Keratinocyte (primary cell): ENCODE results near the gene SCRN1. TPM values are rescaled to one million over a fixed set of nuclear protein-coding genes. Genes with fewer than 3 reads are reported as not detected.

ENCODE experiments used
- DNase-seq: peaks from one replicate; pipeline ENCODE4 v3.0.0-alpha.2; 2011; ENCODE audit warnings: low read depth, missing footprints, low spot score
- FAIRE-seq: peaks from 2 replicates; lab custom pipeline; 2011; peaks lifted over from hg19 to GRCh38; lab: Jason Lieb, UNC
- H2AFZ ChIP-seq: 2 replicates; pipeline ENCODE4 v1.6.0; 2012; ENCODE audit warnings: low read length, control low read depth, inconsistent platforms; ENCODE audit not compliant: control insufficient read depth
- H3K27ac ChIP-seq: 2 replicates; pipeline ENCODE4 v1.5.1; 2011; ENCODE audit warnings: low read length; ENCODE audit not compliant: control insufficient read depth, insufficient read depth
- H3K27me3 ChIP-seq: 3 replicates; pipeline ENCODE4 v1.6.0; 2011; ENCODE audit warnings: low read length; ENCODE audit not compliant: control insufficient read depth, insufficient read depth; ENCODE audit errors: extremely low read depth
- H3K36me3 ChIP-seq, 2 experiments: 2 replicates in 1 of 2; 3 replicates in 1 of 2; pipeline ENCODE4 v1.5.1; 2011; ENCODE audit warnings: low read length in 2 of 2, mild to moderate bottlenecking in 1 of 2; ENCODE audit not compliant: control insufficient read depth in 2 of 2, insufficient read depth in 2 of 2; ENCODE audit errors: extremely low read depth in 1 of 2
- H3K4me1 ChIP-seq: 3 replicates; pipeline ENCODE4 v1.5.1; 2011; ENCODE audit warnings: low read length; ENCODE audit not compliant: control insufficient read depth, insufficient read depth; ENCODE audit errors: extremely low read depth
- H3K4me2 ChIP-seq: 3 replicates; pipeline ENCODE4 v1.6.0; 2011; ENCODE audit warnings: low read depth, low read length; ENCODE audit not compliant: control insufficient read depth, insufficient read depth; ENCODE audit errors: extremely low read depth
- H3K4me3 ChIP-seq, 3 experiments: fragments of 200-600 bp in 1 of 3; sonication (generic) in 1 of 3; 2 replicates in 2 of 3; 3 replicates in 1 of 3; pipeline ENCODE4 v1.5.1; 2011 to 2016; ENCODE audit warnings: low read length in 3 of 3, mild to moderate bottlenecking in 3 of 3, control low read depth in 2 of 3, inconsistent platforms in 1 of 3, low read depth in 1 of 3, mixed read lengths in 1 of 3, mixed run types in 1 of 3, moderate library complexity in 1 of 3; ENCODE audit not compliant: control insufficient read depth in 2 of 3, insufficient read depth in 2 of 3; ENCODE audit errors: extremely low read depth in 1 of 3
- H3K79me2 ChIP-seq: 2 replicates; pipeline ENCODE4 v1.6.0; 2012; ENCODE audit warnings: low read length; ENCODE audit not compliant: control insufficient read depth, insufficient read depth
- H3K9ac ChIP-seq: 3 replicates; pipeline ENCODE4 v1.6.0; 2011; ENCODE audit warnings: low read length; ENCODE audit not compliant: control insufficient read depth, insufficient read depth; ENCODE audit errors: extremely low read depth
- H3K9me1 ChIP-seq: 3 replicates; pipeline ENCODE4 v1.6.0; 2011; ENCODE audit warnings: low read length; ENCODE audit not compliant: control insufficient read depth, insufficient read depth; ENCODE audit errors: extremely low read depth
- H3K9me3 ChIP-seq: 2 replicates; pipeline ENCODE4 v1.5.1; 2012; ENCODE audit warnings: low read depth, low read length; ENCODE audit not compliant: control insufficient read depth
- H4K20me1 ChIP-seq: 3 replicates; pipeline ENCODE4 v1.6.0; 2011; ENCODE audit warnings: low read length; ENCODE audit not compliant: control insufficient read depth, insufficient read depth; ENCODE audit errors: extremely low read depth
- CTCF ChIP-seq, 3 experiments: IDR thresholded peaks in 1 of 3; conservative IDR thresholded peaks in 1 of 3; optimal IDR thresholded peaks in 1 of 3; 2 replicates in 2 of 3; 3 replicates in 1 of 3; pipeline versions ENCODE3 to v1.5.1; 2011; ENCODE audit warnings: low read length in 3 of 3, mild to moderate bottlenecking in 3 of 3, moderate library complexity in 2 of 3, control low read depth in 1 of 3, inconsistent platforms in 1 of 3; ENCODE audit not compliant: insufficient read depth in 2 of 3; ENCODE audit errors: extremely low read depth in 1 of 3
- EZH2 ChIP-seq: IDR thresholded peaks from one replicate; pipeline ENCODE4 v1.6.1; 2012; ENCODE audit warnings: inconsistent platforms, mild to moderate bottlenecking, low read length, moderate library complexity
- dilution Hi-C: fragments of 300-500 bp; cut with MboI; formaldehyde crosslinking; loops from one replicate; pipeline ENCODE4 v1.7.0; 2020; ENCODE audit warnings: low sequenced_read_pairs; ENCODE audit not compliant: extremely low pct_ligation_motif_present
- polyA plus RNA-seq, 5 experiments: library from polyadenylated mRNA; depleted of rRNA in 3 of 5; stranded (reverse) in 3 of 5; stranded (forward) in 1 of 5; unstranded in 1 of 5; fragments of >200 nt; gene quantifications; 1 replicate in 1 of 5; 2 replicates in 3 of 5; 3 replicates in 1 of 5; pipeline versions ENCODE4 v1.2.1 to v1.2.3, GENCODE V29; 2011 to 2012; ENCODE audit warnings: missing spikeins in 2 of 5, low read depth in 1 of 5, low replicate concordance in 1 of 5

SCRN1 gene
- polyA plus RNA-seq, 1 donor (not counting 4 experiments of a cell fraction or from before 2014, with no cell fraction given): 52.3 TPM

GRCh38 chr7:29894256-29894655, 95.3 kb downstream of the SCRN1 start:
- no peak overlapping the region for H3K4me2 ChIP-seq
- DNase-seq: no peak
- no peaks in the 10 kb centered on the region for H3K9me3 ChIP-seq
- TF ChIP-seq CTCF (optimal IDR thresholded peaks at IDR 0.05 in 1 of 3, IDR thresholded peaks at IDR 0.05 in 1 of 3, conservative IDR thresholded peaks at IDR 0.05 in 1 of 3; ENCODE audit: extremely low read depth in 1 of 3, insufficient read depth in 2 of 3, low read length in 3 of 3) (no peak), EZH2 (no peak)
- H3K36me3 ChIP-seq: no peaks in the 10 kb centered on the region
- no peaks in the 10 kb centered on the region for H3K9me1 ChIP-seq
- no peak overlapping the region for H3K9ac ChIP-seq
- H4K20me1 ChIP-seq: no peaks in the 10 kb centered on the region
- no peaks in the 10 kb centered on the region for H3K79me2 ChIP-seq
- no peak overlapping the region for H2AFZ ChIP-seq
- H3K27me3 ChIP-seq: peaks cover 10% of the 10 kb centered on the region
- H3K4me1 ChIP-seq: no peaks in the 10 kb centered on the region
- H3K27ac ChIP-seq: no peak overlapping the region
- dilution Hi-C loops: no loop called here
- no peak overlapping the region for H3K4me3 ChIP-seq
- no peak for FAIRE-seq

- DNase-seq: no peak
- Histone ChIP-seq H3K4me1 (no peaks in the 10 kb centered on the region), H3K4me2 (no peak overlapping the region), H3K9me3 (no peaks in the 10 kb centered on the region), H3K27ac (no peak overlapping the region), H3K9me1 (no peaks in the 10 kb centered on the region), H3K9ac (no peak overlapping the region), H3K27me3 (peaks cover 9% of the 10 kb centered on the region), H3K36me3 (no peaks in the 10 kb centered on the region), H3K79me2 (no peaks in the 10 kb centered on the region), H2AFZ (no peak overlapping the region), H4K20me1 (no peaks in the 10 kb centered on the region), H3K4me3 (no peak overlapping the region)
- dilution Hi-C loops: no loop called here
- TF ChIP-seq CTCF (optimal IDR thresholded peaks at IDR 0.05 in 1 of 3, IDR thresholded peaks at IDR 0.05 in 1 of 3, conservative IDR thresholded peaks at IDR 0.05 in 1 of 3; ENCODE audit: extremely low read depth in 1 of 3, insufficient read depth in 2 of 3, low read length in 3 of 3): no peak
- no peak for TF ChIP-seq EZH2
- no peak for FAIRE-seq
These were observed 96.1 kb downstream of the SCRN1 start for GRCh38 chr7:29893351-29893965.
